ENCODE measurements around the gene RSPH3.
A peak's percentile ranks its signal among the peaks of the same experiment; 100 is the strongest.
"Not testable (repeated sequence)": the region's sequence is repeated elsewhere in the genome, so short reads cannot be mapped to it uniquely, and the experiment has no call there.

RSPH3 gene

GRCh38 chr6:158970640-158971275, 29.2 kb downstream of the RSPH3 start:
- no peak for DNase-seq

DNA sequence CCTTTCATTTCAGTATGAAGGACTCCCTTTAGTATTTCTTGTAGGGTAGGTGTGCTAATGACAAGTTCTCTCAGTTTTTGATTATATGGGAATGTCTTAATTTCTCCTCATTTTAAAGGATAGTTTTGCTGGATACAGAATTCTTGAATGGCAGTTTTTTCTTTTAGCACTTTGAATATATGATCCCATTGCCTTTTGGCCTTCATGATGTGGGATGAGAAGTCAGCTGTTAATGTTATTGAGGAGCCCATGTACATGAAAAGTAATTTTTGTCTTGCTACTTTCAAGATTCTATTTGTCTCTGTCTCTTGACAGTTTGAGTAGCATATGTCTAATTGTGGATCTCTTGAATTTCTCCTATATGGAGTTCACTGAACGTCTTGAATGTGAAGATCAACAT, 30.9 kb downstream of the RSPH3 start:
- peak; percentile 12 for DNase-seq

- DNase-seq, result no peak
Observed at GRCh38 chr6:158963020-158963808, 36.8 kb downstream of the RSPH3 start.

DNA sequence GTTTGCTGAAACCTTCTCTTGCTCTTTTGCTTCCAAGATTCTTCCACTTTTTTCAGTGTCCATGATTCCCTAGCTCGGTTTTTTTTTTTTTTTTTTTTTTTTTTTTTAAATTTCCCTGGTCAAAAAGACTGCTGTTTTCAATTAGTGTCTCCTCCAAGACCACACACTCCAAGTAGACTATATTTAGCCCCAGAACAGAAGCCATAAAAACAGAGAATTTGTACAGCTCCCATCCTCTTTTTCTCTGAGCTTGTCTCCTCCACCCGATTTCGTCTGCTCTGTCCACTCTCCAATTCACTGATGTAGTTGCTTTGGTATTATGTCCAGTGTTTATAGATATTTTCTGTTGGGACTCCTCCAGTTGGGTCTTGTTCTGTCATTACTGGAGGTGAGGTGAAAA, 37.6 kb downstream of the RSPH3 start:
- no peak for DNase-seq

DNA sequence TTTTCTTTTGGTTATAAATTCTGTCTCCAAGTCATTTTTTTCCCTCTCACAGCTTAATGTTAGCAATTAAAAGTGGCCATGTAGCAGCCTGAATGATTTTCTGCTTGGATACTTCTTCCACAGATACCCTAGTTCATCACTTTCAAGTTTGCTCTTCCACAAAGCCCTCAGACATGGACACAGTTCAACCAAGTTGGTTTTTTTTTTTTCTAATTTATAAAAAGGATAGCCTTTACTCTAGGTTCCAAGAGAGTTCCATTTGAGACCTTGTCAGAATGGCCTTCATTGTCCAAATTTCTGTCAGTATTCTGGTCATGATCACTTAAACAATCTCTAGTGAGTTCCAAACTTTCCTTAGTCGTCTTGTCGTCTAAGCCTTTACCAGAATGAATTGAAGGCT, 40.0 kb downstream of the RSPH3 start:
- DNase-seq, result no peak

- DNase-seq, result no peak
Observed at GRCh38 chr6:158959552-158959951, 40.5 kb downstream of the RSPH3 start.

- peak; percentile 15 for DNase-seq
Observed at GRCh38 chr6:158958504-158959386, 41.3 kb downstream of the RSPH3 start.

- peak; percentile 54 for DNase-seq
Observed at GRCh38 chr6:158955255-158955654, 44.7 kb downstream of the RSPH3 start.

GRCh38 chr6:158954753-158955152, 45.2 kb downstream of the RSPH3 start:
- DNase-seq, result peak; percentile 52

DNA sequence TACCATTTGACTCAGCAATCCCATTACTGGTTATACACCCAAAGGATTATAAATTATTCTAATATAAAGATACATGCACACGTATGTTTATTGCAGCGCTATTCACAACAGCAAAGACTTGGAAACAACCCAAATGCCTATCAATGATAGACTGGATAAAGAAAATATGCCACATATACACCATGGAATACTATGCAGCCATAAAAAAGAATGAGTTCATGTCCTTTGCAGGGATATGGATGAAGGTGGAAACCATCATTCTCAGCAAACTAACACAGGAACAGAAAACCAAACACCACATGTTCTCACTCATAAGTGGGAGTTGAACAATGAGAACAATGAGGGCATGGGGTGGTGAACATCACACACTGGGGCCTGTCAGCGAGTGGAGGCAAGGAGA, 48.0 kb downstream of the RSPH3 start:
- not testable (repeated sequence) for DNase-seq

DNA sequence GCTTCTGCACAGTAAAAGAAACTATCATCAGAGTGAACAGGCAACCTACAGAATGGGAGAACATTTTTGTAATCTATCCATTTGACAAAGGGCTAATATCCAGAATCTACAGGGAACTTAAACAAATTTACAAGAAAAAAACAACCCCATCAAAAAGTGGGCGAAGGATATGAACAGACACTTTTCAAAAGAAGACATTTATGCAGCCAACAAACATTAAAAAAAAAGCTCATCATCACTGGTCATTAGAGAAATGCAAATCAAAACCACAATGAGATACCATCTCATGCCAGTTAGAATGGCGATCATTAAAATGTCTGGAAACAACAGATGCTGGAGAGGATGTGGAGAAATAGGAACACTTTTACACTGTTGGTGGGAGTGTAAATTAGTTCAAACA, 48.4 kb downstream of the RSPH3 start:
- not testable (repeated sequence) for DNase-seq

- DNase-seq, result no peak
Observed at GRCh38 chr6:158947284-158947683, 52.7 kb downstream of the RSPH3 start.

- DNase-seq, result no peak
Observed at GRCh38 chr6:158943380-158944032, 56.5 kb downstream of the RSPH3 start.

- no peak for DNase-seq
Observed at GRCh38 chr6:158942349-158942748, 57.7 kb downstream of the RSPH3 start.

GRCh38 chr6:158941246-158941645, 58.8 kb downstream of the RSPH3 start:
- DNase-seq, result no peak

- DNase-seq, result peak; percentile 29
Observed at GRCh38 chr6:158939255-158940159, 60.5 kb downstream of the RSPH3 start.

- DNase-seq, result no peak
Observed at GRCh38 chr6:158938811-158939254, 61.2 kb downstream of the RSPH3 start.

- no peak for DNase-seq
Observed at GRCh38 chr6:158938220-158938619, 61.8 kb downstream of the RSPH3 start.

- no peak for DNase-seq
Observed at GRCh38 chr6:158934157-158934556, 65.8 kb downstream of the RSPH3 start.

DNA sequence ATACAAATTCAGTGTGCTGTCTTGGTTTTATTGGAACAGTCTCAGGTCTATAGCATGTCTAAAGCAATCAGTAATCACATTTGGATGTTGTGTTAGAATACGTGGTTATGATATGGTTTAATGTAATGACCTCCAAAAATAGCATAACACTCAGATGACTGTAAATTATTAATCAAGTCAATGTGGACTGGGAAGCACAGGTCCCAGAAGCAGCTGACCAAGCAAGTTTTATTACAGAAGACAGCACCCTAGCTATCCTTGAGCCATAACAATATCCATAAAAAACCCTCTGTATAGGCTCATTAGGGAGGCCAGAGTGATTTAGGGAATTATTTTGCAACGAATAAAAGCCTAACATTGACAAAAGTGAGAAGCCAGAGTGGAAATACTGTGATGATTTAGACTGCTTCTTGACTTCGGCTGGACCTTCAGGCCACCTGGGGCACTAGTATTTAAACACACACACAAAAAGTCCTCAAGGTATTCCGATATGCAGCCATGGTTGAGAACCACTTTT, 66.9 kb downstream of the RSPH3 start:
- no peak for DNase-seq

DNA sequence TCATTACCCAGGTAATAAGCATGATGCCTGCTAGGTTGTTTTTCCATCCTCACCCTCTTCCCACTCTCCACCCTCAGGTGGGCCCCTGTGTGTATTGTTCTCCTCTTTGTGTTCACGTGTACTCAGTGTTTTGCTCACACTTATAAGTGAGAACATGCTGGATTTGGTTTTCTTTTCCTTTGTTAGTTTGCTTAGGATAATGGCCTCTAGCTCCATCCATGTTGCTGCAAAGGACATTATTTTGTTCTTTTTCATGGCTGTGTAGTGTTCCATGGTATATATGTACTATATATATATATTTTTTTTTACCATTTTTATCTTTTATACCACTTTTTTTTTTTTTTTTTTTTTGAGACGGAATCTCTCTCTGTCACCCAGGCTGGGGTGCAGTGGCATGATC, 71.9 kb downstream of the RSPH3 start:
- DNase-seq, result no peak

- no peak for DNase-seq
Observed at GRCh38 chr6:158926414-158926813, 73.6 kb downstream of the RSPH3 start.
